HepG2 (cell line): ENCODE data around the gene PRKN.

Experiments
- ASH2L ChIP-seq: fragments of 300-600, 200-600 bp; sonication (generic); IDR thresholded peaks from 2 replicates; pipeline ENCODE4 v1.7.0; 2017; ENCODE audit warnings: low read depth, mild to moderate bottlenecking, moderate library complexity, mixed read lengths, low read length; ENCODE audit not compliant: insufficient read length
- CEBPB ChIP-seq: IDR thresholded peaks from 2 replicates; pipeline ENCODE4 v1.6.1; 2011; ENCODE audit warnings: low read depth, low read length, improper control_type of control experiment, borderline replicate concordance
- CHD4 ChIP-seq: fragments of 200-600 bp; sonication (generic); IDR thresholded peaks from 2 replicates; pipeline ENCODE4 v1.7.0; 2017; ENCODE audit warnings: mild to moderate bottlenecking, low read length, borderline replicate concordance
- FOSL2 ChIP-seq: sonication (generic); formaldehyde crosslinking; IDR thresholded peaks from 2 replicates; pipeline ENCODE4 v1.4.0; 2020; ENCODE audit warnings: missing genetic modification reagents
- FOXP4 ChIP-seq: sonication (generic); formaldehyde crosslinking; IDR thresholded peaks from 2 replicates; pipeline ENCODE4 v1.4.0; 2020; ENCODE audit warnings: missing genetic modification reagents
- HNRNPUL1 ChIP-seq: fragments of 200-400 bp; formaldehyde crosslinking; IDR thresholded peaks from 2 replicates; pipeline ENCODE4 v1.6.1; 2017; ENCODE audit warnings: low read depth, mild to moderate bottlenecking, low read length, moderate library complexity
- MYC ChIP-seq: sonication (generic); formaldehyde crosslinking; IDR thresholded peaks from 2 replicates; pipeline ENCODE4 v1.9.0; 2021; ENCODE audit warnings: missing genetic modification reagents, borderline replicate concordance
- MYNN ChIP-seq: sonication (generic); formaldehyde crosslinking; IDR thresholded peaks from 2 replicates; pipeline ENCODE4 v1.4.0; 2020; ENCODE audit warnings: mild to moderate bottlenecking, low read depth, missing genetic modification reagents
- POLR2G ChIP-seq: fragments of 200-400 bp; formaldehyde crosslinking; IDR thresholded peaks from 2 replicates; pipeline ENCODE4 v1.6.1; 2018; ENCODE audit warnings: mild to moderate bottlenecking, low read depth, low read length, moderate library complexity
- TCF7L2 ChIP-seq: IDR thresholded peaks from 2 replicates; pipeline ENCODE4 v1.6.1; 2011; ENCODE audit warnings: mild to moderate bottlenecking, low read depth, low read length, moderate library complexity
- ZNF256 ChIP-seq: sonication (generic); formaldehyde crosslinking; conservative IDR thresholded peaks from 2 replicates; pipeline ENCODE4 v1.4.0; 2020; ENCODE audit warnings: missing genetic modification reagents
- TF ChIP-seq, protein P1 (sequence below): sonication (generic); formaldehyde crosslinking; IDR thresholded peaks from 2 replicates; pipeline ENCODE4 v1.4.0; 2020; ENCODE audit warnings: low read depth, missing genetic modification reagents
- TF ChIP-seq, protein P2 (sequence below): sonication (generic); formaldehyde crosslinking; IDR thresholded peaks from 2 replicates; pipeline ENCODE4 v1.8.1; 2023; ENCODE audit warnings: missing genetic modification reagents, mild to moderate bottlenecking, borderline replicate concordance

DNA sequence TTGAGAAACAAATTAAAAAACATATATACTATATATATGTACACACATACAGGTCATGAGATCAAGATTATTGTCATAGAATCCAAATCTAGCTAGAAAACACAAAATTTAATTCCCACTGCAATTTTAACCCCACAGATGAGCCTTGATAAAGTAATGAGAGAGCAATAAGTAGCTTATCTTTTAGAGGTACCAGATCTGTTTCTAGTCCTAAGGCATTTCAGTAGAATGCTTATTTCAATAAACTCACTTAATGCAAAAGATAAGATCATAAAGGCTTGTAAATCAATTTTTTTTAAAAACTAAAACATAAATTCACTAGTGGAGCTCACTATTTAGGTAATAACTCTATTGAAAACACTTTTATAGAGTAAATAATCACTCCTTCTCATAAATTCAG is 47.2 kb downstream of the PRKN start:
- TF ChIP-seq POLR2G: no peak
- TF ChIP-seq TCF7L2: no peak
- TF ChIP-seq, protein P1, sequence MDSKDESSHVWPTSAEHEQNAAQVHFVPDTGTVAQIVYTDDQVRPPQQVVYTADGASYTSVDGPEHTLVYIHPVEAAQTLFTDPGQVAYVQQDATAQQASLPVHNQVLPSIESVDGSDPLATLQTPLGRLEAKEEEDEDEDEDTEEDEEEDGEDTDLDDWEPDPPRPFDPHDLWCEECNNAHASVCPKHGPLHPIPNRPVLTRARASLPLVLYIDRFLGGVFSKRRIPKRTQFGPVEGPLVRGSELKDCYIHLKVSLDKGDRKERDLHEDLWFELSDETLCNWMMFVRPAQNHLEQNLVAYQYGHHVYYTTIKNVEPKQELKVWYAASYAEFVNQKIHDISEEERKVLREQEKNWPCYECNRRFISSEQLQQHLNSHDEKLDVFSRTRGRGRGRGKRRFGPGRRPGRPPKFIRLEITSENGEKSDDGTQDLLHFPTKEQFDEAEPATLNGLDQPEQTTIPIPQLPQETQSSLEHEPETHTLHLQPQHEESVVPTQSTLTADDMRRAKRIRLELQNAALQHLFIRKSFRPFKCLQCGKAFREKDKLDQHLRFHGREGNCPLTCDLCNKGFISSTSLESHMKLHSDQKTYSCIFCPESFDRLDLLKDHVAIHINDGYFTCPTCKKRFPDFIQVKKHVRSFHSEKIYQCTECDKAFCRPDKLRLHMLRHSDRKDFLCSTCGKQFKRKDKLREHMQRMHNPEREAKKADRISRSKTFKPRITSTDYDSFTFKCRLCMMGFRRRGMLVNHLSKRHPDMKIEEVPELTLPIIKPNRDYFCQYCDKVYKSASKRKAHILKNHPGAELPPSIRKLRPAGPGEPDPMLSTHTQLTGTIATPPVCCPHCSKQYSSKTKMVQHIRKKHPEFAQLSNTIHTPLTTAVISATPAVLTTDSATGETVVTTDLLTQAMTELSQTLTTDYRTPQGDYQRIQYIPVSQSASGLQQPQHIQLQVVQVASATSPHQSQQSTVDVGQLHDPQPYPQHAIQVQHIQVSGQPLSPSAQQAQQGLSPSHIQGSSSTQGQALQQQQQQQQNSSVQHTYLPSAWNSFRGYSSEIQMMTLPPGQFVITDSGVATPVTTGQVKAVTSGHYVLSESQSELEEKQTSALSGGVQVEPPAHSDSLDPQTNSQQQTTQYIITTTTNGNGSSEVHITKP (CRISPR knock-in tag): no peak
- no peak for TF ChIP-seq MYNN (CRISPR knock-in tag)
- no peak for TF ChIP-seq FOXP4 (CRISPR knock-in tag)
- no peak for TF ChIP-seq HNRNPUL1
- no peak for TF ChIP-seq FOSL2 (CRISPR knock-in tag)
- TF ChIP-seq ASH2L: no peak
- TF ChIP-seq, protein P2, sequence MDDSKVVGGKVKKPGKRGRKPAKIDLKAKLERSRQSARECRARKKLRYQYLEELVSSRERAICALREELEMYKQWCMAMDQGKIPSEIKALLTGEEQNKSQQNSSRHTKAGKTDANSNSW: no peak
- TF ChIP-seq CEBPB: no peak
- TF ChIP-seq ZNF256 (CRISPR knock-in tag): no peak
- no peak for TF ChIP-seq MYC (CRISPR knock-in tag)
- no peak for TF ChIP-seq CHD4
